Measurements from ENCODE around the gene CFAP47.
"Not testable (repeated sequence)": the region's sequence is repeated elsewhere in the genome, so short reads cannot be mapped to it uniquely, and the experiment has no call there.

The CFAP47 gene

DNA sequence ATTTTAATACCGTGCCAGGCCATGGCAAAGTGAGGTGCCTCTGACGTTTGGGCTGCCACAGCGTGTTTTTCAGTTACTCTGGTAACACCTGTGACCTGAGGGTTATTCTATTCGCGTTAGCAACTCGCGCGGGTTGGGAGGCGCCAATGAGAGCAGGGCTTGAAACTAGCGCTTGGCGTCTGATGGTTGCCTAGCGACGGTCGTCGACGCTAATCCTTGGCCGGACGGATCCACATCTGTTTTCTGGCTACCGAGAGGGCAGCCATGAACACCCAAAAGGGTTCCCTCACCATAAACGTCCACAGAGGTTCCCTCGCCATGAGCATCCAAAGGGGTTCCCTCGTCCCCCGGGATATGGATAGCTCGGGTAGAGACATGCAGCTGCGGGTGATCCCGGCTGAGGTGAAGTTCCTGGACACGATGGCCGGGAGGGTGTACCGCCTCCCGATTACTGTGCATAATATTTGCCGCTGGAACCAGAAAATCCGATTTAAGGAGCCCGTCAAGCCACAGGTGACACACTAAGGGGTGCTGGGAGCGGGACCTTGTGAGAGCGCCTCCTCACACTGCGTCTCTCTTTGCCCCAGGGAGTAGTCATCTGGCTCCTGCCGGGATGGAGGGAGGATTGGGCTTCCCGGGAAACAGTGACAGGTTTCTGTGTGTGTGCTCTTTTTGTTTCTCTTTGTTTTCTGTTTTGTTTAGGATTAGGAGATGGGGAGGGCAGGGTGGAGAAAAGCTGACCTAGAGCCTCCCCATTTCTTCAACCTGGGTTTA lies at the start of gene CFAP47:
TSS of gene CFAP47 (plus strand) at position 199 of the 774 bp plus-strand sequence. CDS start at position 265, 66 bp downstream.
- DNase-seq: no peak

DNA sequence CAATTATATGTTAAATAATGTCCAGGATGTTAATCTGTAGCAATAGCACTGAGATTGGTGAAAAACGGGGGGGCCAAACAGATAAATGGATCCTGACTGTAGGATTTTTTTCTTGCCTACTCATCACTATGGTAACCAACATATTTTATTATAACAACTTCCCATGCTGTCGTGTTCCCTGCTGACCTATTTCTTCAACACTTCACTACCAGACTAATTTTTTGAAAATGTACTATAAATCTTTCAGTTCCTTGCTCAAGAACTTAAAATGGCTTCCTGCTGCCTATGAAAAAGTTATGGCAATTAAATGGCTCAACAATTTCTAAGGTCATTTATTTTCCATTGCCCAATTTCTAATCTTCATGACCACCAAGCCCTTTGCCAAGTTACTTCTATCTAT lies 38.9 kb upstream of the CFAP47 start:
- DNase-seq: no peak

- DNase-seq: no peak
Observed at GRCh38 chrX:35886135-35886534, 33.4 kb upstream of the CFAP47 start.

DNA sequence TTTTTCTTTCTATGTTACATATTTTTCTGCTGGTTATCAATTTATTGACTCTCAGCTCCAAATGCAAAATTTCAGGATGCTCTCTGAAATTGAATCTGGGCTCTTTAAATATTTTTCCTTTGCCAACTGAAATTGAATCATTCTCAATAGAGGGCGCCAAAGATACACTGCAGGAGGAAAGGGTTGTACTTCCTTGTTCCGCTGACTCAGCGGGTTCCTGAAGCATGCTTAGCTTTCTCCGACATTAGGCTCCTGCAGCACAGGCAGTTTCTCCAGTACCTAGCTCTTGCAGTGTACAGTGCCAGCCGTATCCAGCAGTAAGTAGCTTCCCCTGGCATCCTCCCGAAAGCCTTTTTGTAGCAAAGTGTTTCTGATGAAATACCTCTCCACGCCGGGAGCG lies 28.8 kb upstream of the CFAP47 start:
- no peak for DNase-seq

DNA sequence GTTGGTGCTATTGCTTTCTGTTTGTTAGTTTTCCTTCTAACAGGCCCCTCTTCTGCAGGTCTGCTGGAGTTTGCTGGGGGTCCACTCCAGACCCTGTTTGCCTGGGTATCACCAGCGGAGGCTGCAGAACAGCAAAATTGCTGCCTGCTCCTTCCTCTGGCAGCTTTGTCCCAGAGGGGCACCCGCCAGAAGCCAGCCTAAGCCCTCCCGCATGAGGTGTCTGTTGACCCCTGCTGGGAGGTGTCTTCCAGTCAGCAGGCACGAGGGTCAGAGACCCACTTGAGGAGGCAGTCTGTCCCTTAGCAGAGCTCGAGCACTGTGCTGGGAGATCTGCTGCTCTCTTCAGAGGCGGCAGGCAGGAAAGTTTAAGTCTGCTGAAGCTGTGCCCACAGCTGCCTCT lies 67.3 kb downstream of the CFAP47 start:
- DNase-seq: not testable (repeated sequence)

DNA sequence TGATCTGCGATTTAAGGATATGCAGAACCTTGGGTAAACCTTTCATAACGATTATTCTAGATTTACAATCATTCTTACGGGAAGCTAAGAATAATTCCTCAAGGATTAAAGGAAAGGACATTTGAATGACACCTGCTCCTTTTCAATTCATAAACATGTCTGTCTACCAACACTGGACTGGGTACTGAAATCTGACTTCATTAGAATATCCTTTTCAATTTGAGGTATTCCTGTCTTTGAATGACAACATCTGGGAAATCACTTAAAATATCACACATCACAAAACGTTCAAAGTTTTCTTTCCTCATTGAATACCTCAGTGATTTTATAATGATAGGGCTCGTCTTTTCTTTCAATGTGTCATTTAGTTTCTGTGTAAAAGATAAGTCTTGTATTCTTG lies 87.7 kb downstream of the CFAP47 start:
- no peak for DNase-seq

GRCh38 chrX:36019125-36019524 lies 99.6 kb downstream of the CFAP47 start:
- no peak for DNase-seq

DNA sequence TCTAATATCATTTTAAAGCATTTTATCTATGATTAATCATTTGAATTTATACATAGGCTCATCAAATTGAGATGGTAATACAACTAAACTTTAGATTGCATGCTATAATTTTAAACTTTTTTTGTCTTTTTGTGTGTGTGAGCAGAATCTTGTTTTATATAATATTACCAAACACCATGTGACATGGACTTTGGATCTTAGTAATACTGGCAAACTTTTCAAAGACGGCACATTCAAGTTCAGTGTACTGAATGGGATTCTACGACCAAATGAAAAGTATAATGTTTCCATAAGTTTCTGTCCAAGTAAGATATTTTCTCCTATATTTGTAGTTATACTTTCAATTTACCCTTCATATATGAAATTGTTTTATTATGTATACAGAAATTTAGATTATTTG lies 116.0 kb downstream of the CFAP47 start:
- DNase-seq: no peak

DNA sequence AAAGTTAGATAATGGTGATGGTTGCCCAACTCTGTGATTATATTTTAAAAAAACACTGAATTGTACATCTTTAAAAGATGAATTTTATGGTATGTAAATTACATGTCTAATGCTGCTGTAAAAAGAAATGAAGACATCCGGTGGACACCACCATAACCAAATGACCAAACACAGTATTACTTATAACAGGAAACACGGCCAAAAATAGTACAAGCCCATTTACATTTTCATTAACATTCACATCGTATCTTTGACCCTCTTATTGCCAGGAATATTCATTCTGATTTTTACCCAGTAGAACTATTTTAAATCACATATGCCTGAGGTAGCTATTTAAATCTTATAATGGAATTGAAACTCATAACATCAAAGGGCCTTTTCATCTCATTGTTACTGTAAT lies 143.2 kb downstream of the CFAP47 start:
- no peak for DNase-seq

DNA sequence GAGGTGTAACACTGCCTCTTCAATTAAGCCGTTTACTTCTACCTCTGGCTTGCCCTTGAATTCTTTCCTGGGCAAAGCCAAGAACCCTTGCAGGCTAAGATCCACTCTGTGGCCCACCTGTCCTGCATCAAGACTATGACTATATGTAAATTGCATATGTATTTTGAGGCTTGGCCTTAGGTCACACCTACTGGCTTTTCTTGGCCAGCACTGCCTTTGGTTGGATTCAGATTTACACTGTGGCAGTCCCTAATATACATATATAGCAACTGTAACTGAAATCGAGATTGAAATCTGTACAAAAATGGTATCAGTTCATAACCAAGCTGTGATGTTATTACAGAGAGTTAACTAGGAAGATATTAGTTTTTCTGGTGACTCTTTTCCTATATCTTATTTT lies 151.5 kb downstream of the CFAP47 start:
- no peak for DNase-seq

- DNase-seq: not testable (repeated sequence)
Observed at GRCh38 chrX:36075009-36075408, 155.5 kb downstream of the CFAP47 start.

GRCh38 chrX:36083256-36083655 lies 163.7 kb downstream of the CFAP47 start:
- no peak for DNase-seq

GRCh38 chrX:36087366-36087765 lies 167.8 kb downstream of the CFAP47 start:
- no peak for DNase-seq

- DNase-seq: not testable (repeated sequence)
Observed at GRCh38 chrX:36088939-36089338, 169.4 kb downstream of the CFAP47 start.

GRCh38 chrX:36102425-36102824 lies 182.9 kb downstream of the CFAP47 start:
- no peak for DNase-seq

- no peak for DNase-seq
Observed at GRCh38 chrX:36116222-36116621, 196.7 kb downstream of the CFAP47 start.

GRCh38 chrX:36159254-36159653 lies 239.7 kb downstream of the CFAP47 start:
- DNase-seq: no peak

DNA sequence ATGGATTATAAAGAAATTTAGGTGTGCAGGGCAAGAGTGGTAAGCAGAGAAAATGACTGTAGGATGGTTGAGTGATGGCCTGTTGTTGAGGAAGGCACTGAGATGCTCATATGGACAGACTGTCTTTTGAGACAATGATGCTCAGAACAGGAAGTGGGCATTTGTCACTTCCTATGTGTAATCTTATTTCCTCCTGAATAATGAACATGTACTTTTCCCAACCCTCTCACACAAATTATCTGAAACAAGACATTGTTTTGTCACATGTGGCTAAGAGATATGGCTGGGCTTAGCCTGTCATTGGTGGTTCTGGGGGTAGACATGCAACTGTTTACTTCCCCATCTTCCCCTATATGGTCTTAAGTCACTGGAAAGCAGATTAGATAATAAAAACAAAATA lies 240.5 kb downstream of the CFAP47 start:
- no peak for DNase-seq

- DNase-seq: no peak
Observed at GRCh38 chrX:36198575-36198974, 279.0 kb downstream of the CFAP47 start.

GRCh38 chrX:36199928-36200327 lies 280.4 kb downstream of the CFAP47 start:
- DNase-seq: no peak

GRCh38 chrX:36214924-36215323 lies 295.4 kb downstream of the CFAP47 start:
- no peak for DNase-seq

GRCh38 chrX:36218801-36219200 lies 299.3 kb downstream of the CFAP47 start:
- no peak for DNase-seq

GRCh38 chrX:36234840-36235528 lies 315.4 kb downstream of the CFAP47 start:
- not testable (repeated sequence) for DNase-seq

DNA sequence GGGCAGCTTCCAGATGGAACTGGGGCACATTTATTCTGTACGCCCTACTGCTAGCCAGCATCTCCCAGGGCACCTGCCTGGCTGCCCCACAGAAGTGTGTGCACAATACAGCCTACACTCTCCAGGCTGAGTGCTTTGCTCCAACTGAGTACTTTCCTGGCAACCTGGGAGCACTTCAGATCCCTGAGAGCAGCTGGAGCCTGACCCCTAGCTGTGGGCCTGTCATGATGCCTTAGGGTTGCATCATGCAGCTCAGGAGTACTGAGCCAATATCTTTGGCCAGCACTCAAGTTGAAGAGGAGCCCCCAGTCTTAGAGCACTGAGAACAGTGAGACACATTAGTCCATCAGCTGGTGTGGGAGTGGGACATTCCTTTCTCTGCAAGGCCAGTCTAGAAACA lies 321.9 kb downstream of the CFAP47 start:
- no peak for DNase-seq

DNA sequence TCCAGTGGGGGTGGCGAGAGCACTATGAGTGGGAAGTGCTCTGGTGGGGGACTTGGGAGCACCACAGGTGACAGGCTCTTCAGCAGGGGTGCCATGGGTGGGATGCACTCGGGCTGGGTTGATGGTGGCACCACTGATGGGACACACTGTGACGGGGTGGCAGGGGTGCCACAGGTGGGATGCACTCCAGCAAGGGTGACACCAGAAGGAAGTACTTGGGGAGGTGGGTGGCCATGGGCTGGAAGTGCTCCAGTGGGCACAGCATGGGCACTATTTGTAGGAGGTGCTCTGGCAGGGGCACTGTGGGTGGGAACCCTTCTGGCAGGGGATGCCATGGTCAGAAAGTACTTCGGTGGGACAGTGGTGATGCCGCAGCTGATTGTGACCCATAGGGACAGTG lies 346.6 kb downstream of the CFAP47 start:
- DNase-seq: no peak
